ENCODE data around the gene CDK6. TPM values are rescaled to one million over a fixed set of nuclear protein-coding genes. Genes with fewer than 3 reads are reported as not detected.
"Not testable (repeated sequence)": the region's sequence is repeated elsewhere in the genome, so short reads cannot be mapped to it uniquely, and the experiment has no call there.

Gene CDK6
- 61.5 and 77.0 TPM in 2 replicates for total RNA-seq (2014; rRNA removed; shearing (Covaris generic))
- 16.1 and 17.8 TPM in 2 replicates for polyA plus RNA-seq (2016; fragmentation: Nextera tagmentation; extraction: Ambion mirVana)

- in situ Hi-C loops (cut with MboI), result loop anchor here (10.0 kb wide), 3 partner anchors 142 to 218 kb away; no protein-coding TSS in a partner anchor
- Histone ChIP-seq H3K4me1 (ENCODE audit: insufficient read depth) (peaks cover 8% of the 10 kb centered on the region), H3K36me3 (ENCODE audit: low read depth) (no peaks in the 10 kb centered on the region), H4K20me1 (ENCODE audit: insufficient read depth) (no peaks in the 10 kb centered on the region), H3K27ac (peak within 1 kb of the TSS; percentile 87), H3K9ac (peak within 1 kb of the TSS; percentile 91), H3F3A (ENCODE audit: insufficient read depth) (peaks cover 22% of the 10 kb centered on the region), H3K9me2 (ENCODE audit: insufficient read depth) (no peaks in the 10 kb centered on the region), H3K4me3 (peak within 1 kb of the TSS; percentile 88), H3K79me2 (ENCODE audit: insufficient read depth) (peaks cover 35% of the 10 kb centered on the region), H3K4me2 (ENCODE audit: unreplicated experiment) (peak within 1 kb of the TSS; percentile 92), H3K9me3 (ENCODE audit: low read depth) (no peaks in the 10 kb centered on the region), H3K27me3 (replicated peaks; ENCODE audit: insufficient read depth) (no peaks in the 10 kb centered on the region), H2AFZ (peak within 1 kb of the TSS; percentile 77)
- 1 to 2% methylated on average over 16 to 54 of the region's 54 CpGs for WGBS, 2 experiments (ENCODE audit: low coverage in 1 of 2, low lambda C conversion rate in 2 of 2, missing lambda C conversion rate in 2 of 2)
- no peak for TF ChIP-seq EZH2phosphoT487 (IDR thresholded peaks at IDR 0.05; ENCODE audit: insufficient read depth, low read depth)
- TF ChIP-seq EZH2 (IDR thresholded peaks at IDR 0.05; ENCODE audit: insufficient read depth, poor library complexity, severe bottlenecking), result no peak
- peak; percentile 87 for DNase-seq
These were observed at the start of gene CDK6 for GRCh38 chr7:92836489-92836999. CDK6 (minus strand) TSS chr7:92836573; CDS start chr7:92833323, 3,250 bp downstream.

- H4K20me1 ChIP-seq (ENCODE audit: insufficient read depth); H3K27ac ChIP-seq; H3K9me2 ChIP-seq (ENCODE audit: insufficient read depth); DNase-seq; H2AFZ ChIP-seq; H3K79me2 ChIP-seq (ENCODE audit: insufficient read depth); H3F3A ChIP-seq (ENCODE audit: insufficient read depth); H3K9ac ChIP-seq; H3K4me1 ChIP-seq (ENCODE audit: insufficient read depth); H3K9me3 ChIP-seq (ENCODE audit: low read depth); H3K4me2 ChIP-seq (ENCODE audit: unreplicated experiment); H3K27me3 ChIP-seq (replicated peaks; ENCODE audit: insufficient read depth); H3K4me3 ChIP-seq; in situ Hi-C loops (cut with MboI); H3K36me3 ChIP-seq (ENCODE audit: low read depth): not testable (repeated sequence)
- WGBS, 2 experiments (ENCODE audit: low coverage in 1 of 2, low lambda C conversion rate in 2 of 2, missing lambda C conversion rate in 2 of 2), result 83 to 88% methylated on average over 2 of the region's 2 CpGs
These were observed 49.7 kb upstream of the CDK6 start for GRCh38 chr7:92886039-92886438.

GRCh38 chr7:92884218-92884617, 47.8 kb upstream of the CDK6 start:
- Histone ChIP-seq H3F3A (ENCODE audit: insufficient read depth) (no peaks in the 10 kb centered on the region), H3K9ac (no peak overlapping the region), H3K79me2 (ENCODE audit: insufficient read depth) (no peaks in the 10 kb centered on the region), H3K27me3 (replicated peaks; ENCODE audit: insufficient read depth) (no peaks in the 10 kb centered on the region), H3K9me2 (ENCODE audit: insufficient read depth) (no peaks in the 10 kb centered on the region), H2AFZ (no peak overlapping the region), H3K27ac (no peak overlapping the region), H3K4me3 (no peak overlapping the region), H4K20me1 (ENCODE audit: insufficient read depth) (no peaks in the 10 kb centered on the region), H3K4me2 (ENCODE audit: unreplicated experiment) (no peak overlapping the region), H3K4me1 (ENCODE audit: insufficient read depth) (no peaks in the 10 kb centered on the region), H3K36me3 (ENCODE audit: low read depth) (no peaks in the 10 kb centered on the region), H3K9me3 (ENCODE audit: low read depth) (no peaks in the 10 kb centered on the region)
- DNase-seq, result no peak
- TF ChIP-seq EZH2 (IDR thresholded peaks at IDR 0.05; ENCODE audit: insufficient read depth, poor library complexity, severe bottlenecking) (no peak), EZH2phosphoT487 (IDR thresholded peaks at IDR 0.05; ENCODE audit: insufficient read depth, low read depth) (no peak)
- in situ Hi-C loops (cut with MboI), result no loop called here

- H3K4me3 ChIP-seq, result no peak overlapping the region
- no peaks in the 10 kb centered on the region for H3K27me3 ChIP-seq (replicated peaks; ENCODE audit: insufficient read depth)
- no peaks in the 10 kb centered on the region for H3F3A ChIP-seq (ENCODE audit: insufficient read depth)
- H3K27ac ChIP-seq, result no peak overlapping the region
- no peaks in the 10 kb centered on the region for H3K9me2 ChIP-seq (ENCODE audit: insufficient read depth)
- H3K79me2 ChIP-seq (ENCODE audit: insufficient read depth), result no peaks in the 10 kb centered on the region
- H3K9ac ChIP-seq, result no peak overlapping the region
- no peaks in the 10 kb centered on the region for H4K20me1 ChIP-seq (ENCODE audit: insufficient read depth)
- no peak overlapping the region for H3K4me2 ChIP-seq (ENCODE audit: unreplicated experiment)
- 59 to 66% methylated on average over 1 of the region's 1 CpG for WGBS, 2 experiments (ENCODE audit: low coverage in 1 of 2, low lambda C conversion rate in 2 of 2, missing lambda C conversion rate in 2 of 2)
- H3K36me3 ChIP-seq (ENCODE audit: low read depth), result no peaks in the 10 kb centered on the region
- no peak overlapping the region for H2AFZ ChIP-seq
- in situ Hi-C loops (cut with MboI), result no loop called here
- H3K9me3 ChIP-seq (ENCODE audit: low read depth), result no peaks in the 10 kb centered on the region
- TF ChIP-seq EZH2phosphoT487 (IDR thresholded peaks at IDR 0.05; ENCODE audit: insufficient read depth, low read depth) (no peak), EZH2 (IDR thresholded peaks at IDR 0.05; ENCODE audit: insufficient read depth, poor library complexity, severe bottlenecking) (no peak)
- H3K4me1 ChIP-seq (ENCODE audit: insufficient read depth), result no peaks in the 10 kb centered on the region
- no peak for DNase-seq
These were observed 46.4 kb upstream of the CDK6 start for GRCh38 chr7:92882760-92883159.

GRCh38 chr7:92881091-92881485, 44.7 kb upstream of the CDK6 start:
- Histone ChIP-seq H3K4me2 (ENCODE audit: unreplicated experiment) (no peak overlapping the region), H4K20me1 (ENCODE audit: insufficient read depth) (no peaks in the 10 kb centered on the region), H2AFZ (no peak overlapping the region), H3K4me3 (no peak overlapping the region), H3K27ac (no peak overlapping the region), H3K36me3 (ENCODE audit: low read depth) (no peaks in the 10 kb centered on the region), H3K79me2 (ENCODE audit: insufficient read depth) (no peaks in the 10 kb centered on the region), H3K9ac (no peak overlapping the region), H3K9me2 (ENCODE audit: insufficient read depth) (no peaks in the 10 kb centered on the region), H3K9me3 (ENCODE audit: low read depth) (no peaks in the 10 kb centered on the region), H3K4me1 (ENCODE audit: insufficient read depth) (no peaks in the 10 kb centered on the region), H3F3A (ENCODE audit: insufficient read depth) (no peaks in the 10 kb centered on the region), H3K27me3 (replicated peaks; ENCODE audit: insufficient read depth) (no peaks in the 10 kb centered on the region)
- TF ChIP-seq EZH2phosphoT487 (IDR thresholded peaks at IDR 0.05; ENCODE audit: insufficient read depth, low read depth) (no peak), EZH2 (IDR thresholded peaks at IDR 0.05; ENCODE audit: insufficient read depth, poor library complexity, severe bottlenecking) (no peak)
- in situ Hi-C loops (cut with MboI), result no loop called here
- 64 to 66% methylated on average over 4 of the region's 4 CpGs for WGBS, 2 experiments (ENCODE audit: low coverage in 1 of 2, low lambda C conversion rate in 2 of 2, missing lambda C conversion rate in 2 of 2)
- no peak for DNase-seq

All from GM23248 (cell line).